Measurements from ENCODE around the gene CHRNE. TPM values are rescaled to one million over a fixed set of nuclear protein-coding genes. Genes with fewer than 3 reads are reported as not detected.

Gene CHRNE
- total and polyA plus RNA-seq, 2 of the 13 experiments (the other 11 are each of a cell fraction or from before 2014, with no cell fraction given), result 0.53 to 0.59 TPM

DNA sequence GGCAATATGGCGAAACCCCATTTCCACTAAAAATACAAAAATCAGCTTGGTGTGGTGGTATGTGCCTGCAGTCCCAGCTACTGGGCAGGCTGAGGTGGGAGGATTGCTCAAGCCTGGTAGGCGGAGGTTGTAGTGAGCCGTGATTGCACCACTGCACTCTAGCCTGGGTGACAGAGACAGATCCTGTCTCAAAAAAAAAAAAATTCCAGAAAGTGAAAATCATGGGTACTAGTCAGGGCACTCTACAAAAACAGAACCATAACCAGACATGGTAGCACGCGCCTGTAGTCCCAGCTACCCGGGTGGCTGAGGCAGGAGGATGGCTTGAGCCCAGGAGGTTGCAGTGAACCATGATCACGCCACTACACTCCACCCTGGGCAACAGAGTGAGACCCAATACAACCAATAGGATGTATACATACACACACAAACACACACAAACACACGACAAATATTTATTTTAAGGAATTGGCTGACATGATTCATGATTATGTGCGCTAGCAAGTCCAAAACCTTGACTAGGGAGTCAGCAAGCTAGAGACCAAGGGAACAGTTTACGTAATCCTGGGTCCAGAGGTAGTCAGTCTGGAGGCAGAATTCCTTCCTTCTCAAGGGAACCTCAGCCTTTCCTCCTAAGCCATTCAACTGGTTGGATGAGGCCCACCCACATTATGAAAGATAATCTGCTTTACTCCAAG, 17.6 kb upstream of the CHRNE start (continued):
- TF ChIP-seq ZNF615 (CRISPR knock-in tag; IDR thresholded peaks at IDR 0.05; ENCODE audit: borderline replicate concordance) (no peak), CHD4 (IDR thresholded peaks at IDR 0.05; ENCODE audit: borderline replicate concordance, low read length) (no peak), ARNT2 (CRISPR knock-in tag; IDR thresholded peaks at IDR 0.05; ENCODE audit: low read depth) (no peak; the same call in 1 of the 2 replicates), PHF20 (CRISPR knock-in tag; IDR thresholded peaks at IDR 0.05) (no peak), PHF5A (CRISPR knock-in tag; IDR thresholded peaks at IDR 0.05; ENCODE audit: low read depth, unreplicated experiment) (no peak), ZKSCAN5 (CRISPR knock-in tag; IDR thresholded peaks at IDR 0.05) (no peak), GZF1 (CRISPR knock-in tag; IDR thresholded peaks at IDR 0.05) (no peak), GATA4 (IDR thresholded peaks at IDR 0.05; ENCODE audit: borderline replicate concordance, low read depth) (no peak), PHF21A (CRISPR knock-in tag; IDR thresholded peaks at IDR 0.05) (peak; percentile 66; the same call in 1 of the 2 replicates), SOX6 (IDR thresholded peaks at IDR 0.05) (no peak), SOX6 (CRISPR knock-in tag; IDR thresholded peaks at IDR 0.05) (peak; percentile 26; the same call in 1 of the 2 replicates), HNRNPLL (IDR thresholded peaks at IDR 0.05; ENCODE audit: low read depth, low read length, poor library complexity, severe bottlenecking) (no peak), RFXANK (CRISPR knock-in tag; IDR thresholded peaks at IDR 0.05) (no peak), MED13 (CRISPR knock-in tag; IDR thresholded peaks at IDR 0.05) (no peak), SKI (IDR thresholded peaks at IDR 0.05; ENCODE audit: partially characterized antibody) (no peak), SRY (CRISPR knock-in tag; IDR thresholded peaks at IDR 0.05) (no peak), ZFYVE20 (CRISPR knock-in tag; IDR thresholded peaks at IDR 0.05; ENCODE audit: borderline replicate concordance, low read depth) (no peak), CC2D1A (CRISPR knock-in tag; IDR thresholded peaks at IDR 0.05) (no peak), RARA (CRISPR knock-in tag; IDR thresholded peaks at IDR 0.05) (no peak), POLR2A (IDR thresholded peaks at IDR 0.05; ENCODE audit: insufficient read depth in 1 of 2, low read depth in 2 of 2, low read length in 2 of 2) (peak in 1 of 2 experiments; percentile 14; a peak in 1 of 4 replicates)
- TF ChIP-seq, protein P1, sequence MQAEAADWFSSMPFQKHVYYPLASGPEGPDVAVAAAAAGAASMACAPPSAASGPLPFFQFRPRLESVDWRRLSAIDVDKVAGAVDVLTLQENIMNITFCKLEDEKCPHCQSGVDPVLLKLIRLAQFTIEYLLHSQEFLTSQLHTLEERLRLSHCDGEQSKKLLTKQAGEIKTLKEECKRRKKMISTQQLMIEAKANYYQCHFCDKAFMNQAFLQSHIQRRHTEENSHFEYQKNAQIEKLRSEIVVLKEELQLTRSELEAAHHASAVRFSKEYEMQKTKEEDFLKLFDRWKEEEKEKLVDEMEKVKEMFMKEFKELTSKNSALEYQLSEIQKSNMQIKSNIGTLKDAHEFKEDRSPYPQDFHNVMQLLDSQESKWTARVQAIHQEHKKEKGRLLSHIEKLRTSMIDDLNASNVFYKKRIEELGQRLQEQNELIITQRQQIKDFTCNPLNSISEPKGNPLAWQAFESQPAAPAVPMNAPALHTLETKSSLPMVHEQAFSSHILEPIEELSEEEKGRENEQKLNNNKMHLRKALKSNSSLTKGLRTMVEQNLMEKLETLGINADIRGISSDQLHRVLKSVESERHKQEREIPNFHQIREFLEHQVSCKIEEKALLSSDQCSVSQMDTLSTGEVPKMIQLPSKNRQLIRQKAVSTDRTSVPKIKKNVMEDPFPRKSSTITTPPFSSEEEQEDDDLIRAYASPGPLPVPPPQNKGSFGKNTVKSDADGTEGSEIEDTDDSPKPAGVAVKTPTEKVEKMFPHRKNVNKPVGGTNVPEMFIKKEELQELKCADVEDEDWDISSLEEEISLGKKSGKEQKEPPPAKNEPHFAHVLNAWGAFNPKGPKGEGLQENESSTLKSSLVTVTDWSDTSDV (CRISPR knock-in tag; IDR thresholded peaks at IDR 0.05), result no peak
- TF ChIP-seq, protein P2, sequence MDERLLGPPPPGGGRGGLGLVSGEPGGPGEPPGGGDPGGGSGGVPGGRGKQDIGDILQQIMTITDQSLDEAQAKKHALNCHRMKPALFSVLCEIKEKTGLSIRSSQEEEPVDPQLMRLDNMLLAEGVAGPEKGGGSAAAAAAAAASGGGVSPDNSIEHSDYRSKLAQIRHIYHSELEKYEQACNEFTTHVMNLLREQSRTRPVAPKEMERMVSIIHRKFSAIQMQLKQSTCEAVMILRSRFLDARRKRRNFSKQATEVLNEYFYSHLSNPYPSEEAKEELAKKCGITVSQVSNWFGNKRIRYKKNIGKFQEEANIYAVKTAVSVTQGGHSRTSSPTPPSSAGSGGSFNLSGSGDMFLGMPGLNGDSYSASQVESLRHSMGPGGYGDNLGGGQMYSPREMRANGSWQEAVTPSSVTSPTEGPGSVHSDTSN (CRISPR knock-in tag; IDR thresholded peaks at IDR 0.05), result no peak
- TF ChIP-seq, protein P3, sequence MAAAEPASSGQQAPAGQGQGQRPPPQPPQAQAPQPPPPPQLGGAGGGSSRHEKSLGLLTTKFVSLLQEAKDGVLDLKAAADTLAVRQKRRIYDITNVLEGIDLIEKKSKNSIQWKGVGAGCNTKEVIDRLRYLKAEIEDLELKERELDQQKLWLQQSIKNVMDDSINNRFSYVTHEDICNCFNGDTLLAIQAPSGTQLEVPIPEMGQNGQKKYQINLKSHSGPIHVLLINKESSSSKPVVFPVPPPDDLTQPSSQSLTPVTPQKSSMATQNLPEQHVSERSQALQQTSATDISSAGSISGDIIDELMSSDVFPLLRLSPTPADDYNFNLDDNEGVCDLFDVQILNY (CRISPR knock-in tag; conservative IDR thresholded peaks at IDR 0.05), result no peak
- TF ChIP-seq, protein P4, sequence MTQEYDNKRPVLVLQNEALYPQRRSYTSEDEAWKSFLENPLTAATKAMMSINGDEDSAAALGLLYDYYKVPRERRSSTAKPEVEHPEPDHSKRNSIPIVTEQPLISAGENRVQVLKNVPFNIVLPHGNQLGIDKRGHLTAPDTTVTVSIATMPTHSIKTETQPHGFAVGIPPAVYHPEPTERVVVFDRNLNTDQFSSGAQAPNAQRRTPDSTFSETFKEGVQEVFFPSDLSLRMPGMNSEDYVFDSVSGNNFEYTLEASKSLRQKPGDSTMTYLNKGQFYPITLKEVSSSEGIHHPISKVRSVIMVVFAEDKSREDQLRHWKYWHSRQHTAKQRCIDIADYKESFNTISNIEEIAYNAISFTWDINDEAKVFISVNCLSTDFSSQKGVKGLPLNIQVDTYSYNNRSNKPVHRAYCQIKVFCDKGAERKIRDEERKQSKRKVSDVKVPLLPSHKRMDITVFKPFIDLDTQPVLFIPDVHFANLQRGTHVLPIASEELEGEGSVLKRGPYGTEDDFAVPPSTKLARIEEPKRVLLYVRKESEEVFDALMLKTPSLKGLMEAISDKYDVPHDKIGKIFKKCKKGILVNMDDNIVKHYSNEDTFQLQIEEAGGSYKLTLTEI (CRISPR knock-in tag; conservative IDR thresholded peaks at IDR 0.05), result no peak
- TF ChIP-seq, protein P5, sequence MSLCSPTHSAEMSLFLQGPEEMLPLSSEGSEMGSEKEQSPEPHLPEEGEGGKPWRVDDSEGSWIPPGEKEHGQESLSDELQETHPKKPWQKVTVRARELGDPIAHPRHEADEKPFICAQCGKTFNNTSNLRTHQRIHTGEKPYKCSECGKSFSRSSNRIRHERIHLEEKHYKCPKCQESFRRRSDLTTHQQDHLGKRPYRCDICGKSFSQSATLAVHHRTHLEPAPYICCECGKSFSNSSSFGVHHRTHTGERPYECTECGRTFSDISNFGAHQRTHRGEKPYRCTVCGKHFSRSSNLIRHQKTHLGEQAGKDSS (CRISPR knock-in tag; IDR thresholded peaks at IDR 0.05; ENCODE audit: borderline replicate concordance, low read depth), result no peak
